GM21737 (cell line): ENCODE results near the gene TDRD3.

ENCODE experiments used
- ATAC-seq: cut with Tn5 transposase; IDR thresholded peaks from one replicate; pipeline ENCODE4 v1.9.1; 2021; ENCODE audit warnings: mild to moderate bottlenecking, moderate library complexity; ENCODE audit not compliant: unreplicated experiment

The TDRD3 gene

GRCh38 chr13:60448907-60449510 lies 52.0 kb downstream of the TDRD3 start:
- ATAC-seq: peak; percentile 53

GRCh38 chr13:60453490-60453889 lies 56.5 kb downstream of the TDRD3 start:
- no peak for ATAC-seq

GRCh38 chr13:60454425-60454824 lies 57.4 kb downstream of the TDRD3 start:
- ATAC-seq: no peak

GRCh38 chr13:60463787-60464186 lies 66.8 kb downstream of the TDRD3 start:
- no peak for ATAC-seq

GRCh38 chr13:60467098-60467497 lies 70.1 kb downstream of the TDRD3 start:
- no peak for ATAC-seq

GRCh38 chr13:60479273-60479672 lies 82.3 kb downstream of the TDRD3 start:
- no peak for ATAC-seq

- no peak for ATAC-seq
Observed at GRCh38 chr13:60482012-60482411, 85.0 kb downstream of the TDRD3 start.

- no peak for ATAC-seq
Observed at GRCh38 chr13:60484865-60485264, 87.8 kb downstream of the TDRD3 start.

GRCh38 chr13:60491531-60491930 lies 94.5 kb downstream of the TDRD3 start:
- ATAC-seq: no peak

- no peak for ATAC-seq
Observed at GRCh38 chr13:60492187-60492586, 95.2 kb downstream of the TDRD3 start.

- ATAC-seq: no peak
Observed at GRCh38 chr13:60494296-60494695, 97.3 kb downstream of the TDRD3 start.

- ATAC-seq: no peak
Observed at GRCh38 chr13:60501236-60501635, 104.2 kb downstream of the TDRD3 start.

- ATAC-seq: no peak
Observed at GRCh38 chr13:60509601-60510386, 112.8 kb downstream of the TDRD3 start.

GRCh38 chr13:60511637-60512036 lies 114.6 kb downstream of the TDRD3 start:
- ATAC-seq: no peak

GRCh38 chr13:60514891-60515290 lies 117.9 kb downstream of the TDRD3 start:
- no peak for ATAC-seq

GRCh38 chr13:60519496-60519895 lies 122.5 kb downstream of the TDRD3 start:
- no peak for ATAC-seq

GRCh38 chr13:60520902-60521569 lies 124.0 kb downstream of the TDRD3 start:
- ATAC-seq: no peak

- ATAC-seq: no peak
Observed at GRCh38 chr13:60538566-60538965, 141.5 kb downstream of the TDRD3 start.

- ATAC-seq: no peak
Observed at GRCh38 chr13:60540276-60540675, 143.3 kb downstream of the TDRD3 start.

GRCh38 chr13:60562096-60562780 lies 165.2 kb downstream of the TDRD3 start:
- ATAC-seq: no peak

- ATAC-seq: no peak
Observed at GRCh38 chr13:60571571-60571970, 174.6 kb downstream of the TDRD3 start.
